HepG2 (cell line): ENCODE measurements around the gene CCDC83. TPM values are rescaled to one million over a fixed set of nuclear protein-coding genes. Genes with fewer than 3 reads are reported as not detected.
A peak's percentile ranks its signal among the peaks of the same experiment; 100 is the strongest.

Experiments used
- ATF1 ChIP-seq: IDR thresholded peaks from 2 replicates; pipeline ENCODE4 v1.6.1; 2016; ENCODE audit warnings: mild to moderate bottlenecking, control low read depth
- CHD4 ChIP-seq: fragments of 200-600 bp; sonication (generic); IDR thresholded peaks from 2 replicates; pipeline ENCODE4 v1.7.0; 2017; ENCODE audit warnings: mild to moderate bottlenecking, low read length, borderline replicate concordance
- DBP ChIP-seq: sonication (generic); formaldehyde crosslinking; IDR thresholded peaks from 2 replicates; pipeline ENCODE4 v1.4.0; 2020; ENCODE audit warnings: missing genetic modification reagents; ENCODE audit errors: not compliant biosample characterization
- DMAP1 ChIP-seq: IDR thresholded peaks from 2 replicates; pipeline ENCODE4 v1.6.1; 2016
- ETS1 ChIP-seq: sonication (generic); formaldehyde crosslinking; IDR thresholded peaks from 2 replicates; pipeline ENCODE4 v1.4.0; 2020; ENCODE audit warnings: missing genetic modification reagents
- ETV6 ChIP-seq: sonication (generic); formaldehyde crosslinking; conservative IDR thresholded peaks from 2 replicates; pipeline ENCODE4 v1.4.0; 2020; ENCODE audit warnings: missing genetic modification reagents
- FOXO1 ChIP-seq: sonication (generic); formaldehyde crosslinking; IDR thresholded peaks from 2 replicates; pipeline ENCODE4 v1.4.0; 2020; ENCODE audit warnings: missing genetic modification reagents
- MIER3 ChIP-seq: IDR thresholded peaks from 2 replicates; pipeline ENCODE4 v1.6.1; 2016; ENCODE audit warnings: missing compliant biosample characterization, borderline replicate concordance
- PRPF4 ChIP-seq: fragments of 200-400 bp; formaldehyde crosslinking; IDR thresholded peaks from 2 replicates; pipeline ENCODE4 v1.6.1; 2016; ENCODE audit warnings: low read length, low read depth; ENCODE audit not compliant: poor library complexity, severe bottlenecking
- PTBP1 ChIP-seq: fragments of 200-400 bp; formaldehyde crosslinking; IDR thresholded peaks from 2 replicates; pipeline ENCODE4 v1.6.1; 2018; ENCODE audit warnings: low read length, low read depth; ENCODE audit not compliant: poor library complexity, severe bottlenecking
- REL ChIP-seq: sonication (generic); formaldehyde crosslinking; conservative IDR thresholded peaks from 2 replicates; pipeline ENCODE4 v1.8.0; 2022; ENCODE audit warnings: mild to moderate bottlenecking, missing genetic modification reagents, moderate library complexity
- SRSF1 ChIP-seq: fragments of 200-400 bp; formaldehyde crosslinking; optimal IDR thresholded peaks from 2 replicates; pipeline ENCODE3; 2017; ENCODE audit warnings: mild to moderate bottlenecking, low read depth, low read length, moderate library complexity
- SRSF4 ChIP-seq: fragments of 200-400 bp; formaldehyde crosslinking; IDR thresholded peaks from one replicate; pipeline ENCODE4 v1.6.1; 2018; ENCODE audit warnings: mild to moderate bottlenecking, low read depth, low read length, moderate library complexity; ENCODE audit not compliant: poor library complexity, severe bottlenecking
- TOE1 ChIP-seq: sonication (generic); formaldehyde crosslinking; IDR thresholded peaks from 2 replicates; pipeline ENCODE4 v1.4.0; 2020; ENCODE audit warnings: mild to moderate bottlenecking, missing genetic modification reagents
- U2AF2 ChIP-seq: fragments of 200-400 bp; formaldehyde crosslinking; IDR thresholded peaks from 2 replicates; pipeline ENCODE4 v1.6.1; 2017; ENCODE audit warnings: low read depth, mild to moderate bottlenecking, low read length
- YEATS4 ChIP-seq: sonication (generic); formaldehyde crosslinking; IDR thresholded peaks from 2 replicates; pipeline ENCODE4 v1.4.0; 2020; ENCODE audit warnings: missing genetic modification reagents, borderline replicate concordance
- ZMYM4 ChIP-seq: sonication (generic); formaldehyde crosslinking; IDR thresholded peaks from 2 replicates; pipeline ENCODE4 v1.8.1; 2023; ENCODE audit warnings: mild to moderate bottlenecking, missing genetic modification reagents
- ZNF460 ChIP-seq: sonication (generic); formaldehyde crosslinking; IDR thresholded peaks from 2 replicates; pipeline ENCODE4 v1.5.1; 2020; ENCODE audit warnings: missing genetic modification reagents, mild to moderate bottlenecking, borderline replicate concordance
- polyA plus RNA-seq, 8 experiments: library from polyadenylated mRNA; depleted of rRNA in 3 of 8; stranded (reverse) in 7 of 8; unstranded in 1 of 8; fragments of >200 nt; fragmentation: Illumina TruSeq in 4 of 8; extraction: Trizol in 4 of 8; gene quantifications; 2 replicates each; pipeline versions ENCODE4 v1.2.1 to v1.2.3, GENCODE V29; 2011 to 2016; ENCODE audit warnings: low read depth in 4 of 8, missing spikeins in 1 of 8, mixed read lengths in 1 of 8; ENCODE audit not compliant: insufficient read depth in 1 of 8
- total RNA-seq, 5 experiments: library from RNA; depleted of rRNA; stranded (reverse); fragments of >200 nt; fragmentation: Illumina TruSeq; extraction: Trizol; gene quantifications; 2 replicates each; pipeline ENCODE4 v1.2.3, GENCODE V29; 2016; ENCODE audit warnings: low read depth in 1 of 5
- TF ChIP-seq, protein P1 (sequence below): sonication (generic); formaldehyde crosslinking; IDR thresholded peaks from 2 replicates; pipeline ENCODE4 v1.8.0; 2022; ENCODE audit warnings: mild to moderate bottlenecking, missing genetic modification reagents, borderline replicate concordance
- TF ChIP-seq, protein P2 (sequence below): sonication (generic); formaldehyde crosslinking; IDR thresholded peaks from 2 replicates; pipeline ENCODE4 v1.5.0; 2020; ENCODE audit warnings: missing genetic modification reagents
- TF ChIP-seq, protein P3 (sequence below): sonication (generic); formaldehyde crosslinking; IDR thresholded peaks from 2 replicates; pipeline ENCODE4 v1.4.0; 2020; ENCODE audit warnings: missing genetic modification reagents, borderline replicate concordance
- TF ChIP-seq, protein P4 (sequence below): sonication (generic); formaldehyde crosslinking; IDR thresholded peaks from 2 replicates; pipeline ENCODE4 v1.4.0; 2020; ENCODE audit warnings: missing genetic modification reagents, borderline replicate concordance

CCDC83 gene
- total and polyA plus RNA-seq, 2 of the 13 experiments (the other 11 are each of a cell fraction or from before 2014, with no cell fraction given) = not detected

DNA sequence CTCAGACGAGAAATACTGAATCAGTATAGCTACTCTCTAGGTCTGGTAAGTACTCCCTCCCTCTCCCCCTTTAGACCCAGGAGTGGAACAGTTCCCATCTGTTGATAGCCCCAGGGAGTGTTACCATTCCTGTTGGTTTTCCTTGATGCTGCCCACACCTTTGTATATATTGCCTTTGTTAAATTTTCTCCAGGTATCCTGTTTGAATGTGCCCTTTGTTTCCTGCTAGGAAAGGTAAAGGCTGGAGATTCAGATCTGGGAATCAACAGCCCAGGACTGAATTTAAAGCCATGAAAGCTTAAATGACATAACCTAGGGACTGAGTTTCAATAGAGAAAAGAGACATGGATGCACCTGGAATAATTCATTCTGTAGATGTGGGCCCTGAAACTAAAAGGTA, 68.3 kb downstream of the CCDC83 start (continued):
- TF ChIP-seq ZNF460 = no peak
- no peak for TF ChIP-seq DBP (CRISPR knock-in tag)
- no peak for TF ChIP-seq TOE1 (CRISPR knock-in tag)
- peak; percentile 57; the same call in 1 of the 2 replicates for TF ChIP-seq ZMYM4
- no peak for TF ChIP-seq ATF1 (CRISPR knock-in tag)
- TF ChIP-seq, protein P1, sequence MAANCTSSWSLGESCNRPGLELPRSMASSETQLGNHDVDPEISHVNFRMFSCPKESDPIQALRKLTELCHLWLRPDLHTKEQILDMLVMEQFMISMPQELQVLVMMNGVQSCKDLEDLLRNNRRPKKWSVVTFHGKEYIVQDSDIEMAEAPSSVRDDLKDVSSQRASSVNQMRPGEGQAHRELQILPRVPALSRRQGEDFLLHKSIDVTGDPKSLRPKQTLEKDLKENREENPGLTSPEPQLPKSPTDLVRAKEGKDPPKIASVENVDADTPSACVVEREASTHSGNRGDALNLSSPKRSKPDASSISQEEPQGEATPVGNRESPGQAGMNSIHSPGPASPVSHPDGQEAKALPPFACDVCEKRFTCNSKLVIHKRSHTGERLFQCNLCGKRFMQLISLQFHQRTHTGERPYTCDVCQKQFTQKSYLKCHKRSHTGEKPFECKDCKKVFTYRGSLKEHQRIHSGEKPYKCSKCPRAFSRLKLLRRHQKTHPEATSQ = no peak; the same call in 1 of the 2 replicates
- TF ChIP-seq, protein P2, sequence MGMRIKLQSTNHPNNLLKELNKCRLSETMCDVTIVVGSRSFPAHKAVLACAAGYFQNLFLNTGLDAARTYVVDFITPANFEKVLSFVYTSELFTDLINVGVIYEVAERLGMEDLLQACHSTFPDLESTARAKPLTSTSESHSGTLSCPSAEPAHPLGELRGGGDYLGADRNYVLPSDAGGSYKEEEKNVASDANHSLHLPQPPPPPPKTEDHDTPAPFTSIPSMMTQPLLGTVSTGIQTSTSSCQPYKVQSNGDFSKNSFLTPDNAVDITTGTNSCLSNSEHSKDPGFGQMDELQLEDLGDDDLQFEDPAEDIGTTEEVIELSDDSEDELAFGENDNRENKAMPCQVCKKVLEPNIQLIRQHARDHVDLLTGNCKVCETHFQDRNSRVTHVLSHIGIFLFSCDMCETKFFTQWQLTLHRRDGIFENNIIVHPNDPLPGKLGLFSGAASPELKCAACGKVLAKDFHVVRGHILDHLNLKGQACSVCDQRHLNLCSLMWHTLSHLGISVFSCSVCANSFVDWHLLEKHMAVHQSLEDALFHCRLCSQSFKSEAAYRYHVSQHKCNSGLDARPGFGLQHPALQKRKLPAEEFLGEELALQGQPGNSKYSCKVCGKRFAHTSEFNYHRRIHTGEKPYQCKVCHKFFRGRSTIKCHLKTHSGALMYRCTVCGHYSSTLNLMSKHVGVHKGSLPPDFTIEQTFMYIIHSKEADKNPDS = peak; percentile 73
- 0 out of 2 replicates have a peak, but pooled peaks have one; percentile 39 for TF ChIP-seq DMAP1
- TF ChIP-seq PTBP1 = no peak
- TF ChIP-seq, protein P3, sequence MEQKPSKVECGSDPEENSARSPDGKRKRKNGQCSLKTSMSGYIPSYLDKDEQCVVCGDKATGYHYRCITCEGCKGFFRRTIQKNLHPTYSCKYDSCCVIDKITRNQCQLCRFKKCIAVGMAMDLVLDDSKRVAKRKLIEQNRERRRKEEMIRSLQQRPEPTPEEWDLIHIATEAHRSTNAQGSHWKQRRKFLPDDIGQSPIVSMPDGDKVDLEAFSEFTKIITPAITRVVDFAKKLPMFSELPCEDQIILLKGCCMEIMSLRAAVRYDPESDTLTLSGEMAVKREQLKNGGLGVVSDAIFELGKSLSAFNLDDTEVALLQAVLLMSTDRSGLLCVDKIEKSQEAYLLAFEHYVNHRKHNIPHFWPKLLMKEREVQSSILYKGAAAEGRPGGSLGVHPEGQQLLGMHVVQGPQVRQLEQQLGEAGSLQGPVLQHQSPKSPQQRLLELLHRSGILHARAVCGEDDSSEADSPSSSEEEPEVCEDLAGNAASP (CRISPR knock-in tag) = peak; percentile 83; the same call in 1 of the 2 replicates
- no peak for TF ChIP-seq PRPF4
- TF ChIP-seq SRSF4 = no peak
- TF ChIP-seq, protein P4, sequence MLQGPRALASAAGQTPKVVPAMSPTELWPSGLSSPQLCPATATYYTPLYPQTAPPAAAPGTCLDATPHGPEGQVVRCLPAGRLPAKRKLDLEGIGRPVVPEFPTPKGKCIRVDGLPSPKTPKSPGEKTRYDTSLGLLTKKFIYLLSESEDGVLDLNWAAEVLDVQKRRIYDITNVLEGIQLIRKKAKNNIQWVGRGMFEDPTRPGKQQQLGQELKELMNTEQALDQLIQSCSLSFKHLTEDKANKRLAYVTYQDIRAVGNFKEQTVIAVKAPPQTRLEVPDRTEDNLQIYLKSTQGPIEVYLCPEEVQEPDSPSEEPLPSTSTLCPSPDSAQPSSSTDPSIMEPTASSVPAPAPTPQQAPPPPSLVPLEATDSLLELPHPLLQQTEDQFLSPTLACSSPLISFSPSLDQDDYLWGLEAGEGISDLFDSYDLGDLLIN (CRISPR knock-in tag) = no peak
- 0 out of 2 replicates have a peak, but pooled peaks have one; percentile 45 for TF ChIP-seq MIER3 (CRISPR knock-in tag)
- TF ChIP-seq ETV6 (CRISPR knock-in tag) = no peak
- TF ChIP-seq REL = no peak
- no peak for TF ChIP-seq CHD4
- TF ChIP-seq FOXO1 = peak; percentile 73; the same call in 1 of the 2 replicates
- TF ChIP-seq U2AF2 = no peak
- TF ChIP-seq SRSF1 = no peak
- no peak for TF ChIP-seq YEATS4 (CRISPR knock-in tag)
- TF ChIP-seq ETS1 (CRISPR knock-in tag) = no peak
